Mesothelial cell of epicardium (in vitro differentiated cells): ENCODE results near the gene CMYA5. TPM values are rescaled to one million over a fixed set of nuclear protein-coding genes. Genes with fewer than 3 reads are reported as not detected.

Source experiments
- DNase-seq, 2 experiments: peaks; one replicate each; pipeline ENCODE4 v3.0.0; 2021; ENCODE audit warnings: low spot score in 2 of 2; ENCODE audit not compliant: unreplicated experiment in 2 of 2
- H3K27ac Mint-ChIP-seq: 2 replicates; pipeline ENCODE4 v1.8.0; 2021; ENCODE audit warnings: mixed read lengths
- H3K27me3 Mint-ChIP-seq: 2 replicates; pipeline ENCODE4 v1.8.0; 2021; ENCODE audit warnings: low read depth, mixed read lengths
- H3K36me3 Mint-ChIP-seq: 2 replicates; pipeline ENCODE4 v1.8.0; 2021; ENCODE audit warnings: mixed read lengths
- H3K4me1 Mint-ChIP-seq: 2 replicates; pipeline ENCODE4 v1.8.0; 2021; ENCODE audit warnings: mixed read lengths
- H3K4me3 Mint-ChIP-seq: 2 replicates; pipeline ENCODE4 v1.8.0; 2021; ENCODE audit warnings: mild to moderate bottlenecking, moderate library complexity, mixed read lengths
- H3K9me3 Mint-ChIP-seq: 2 replicates; pipeline ENCODE4 v1.8.0; 2021; ENCODE audit warnings: mixed read lengths
- total RNA-seq: library from RNA; stranded (reverse); gene quantifications from 3 replicates; pipeline ENCODE4 v1.2.1, GENCODE V29; 2021
- TF ChIP-seq, protein P1 (sequence below): fragments of 200-600 bp; sonication (generic); IDR thresholded peaks from one replicate; pipeline ENCODE4 v1.5.0; 2021; ENCODE audit warnings: antibody characterized with exemption; ENCODE audit not compliant: unreplicated experiment

The CMYA5 gene
- total RNA-seq, 1 donor from 2014 or later, result 6.5 TPM

DNA sequence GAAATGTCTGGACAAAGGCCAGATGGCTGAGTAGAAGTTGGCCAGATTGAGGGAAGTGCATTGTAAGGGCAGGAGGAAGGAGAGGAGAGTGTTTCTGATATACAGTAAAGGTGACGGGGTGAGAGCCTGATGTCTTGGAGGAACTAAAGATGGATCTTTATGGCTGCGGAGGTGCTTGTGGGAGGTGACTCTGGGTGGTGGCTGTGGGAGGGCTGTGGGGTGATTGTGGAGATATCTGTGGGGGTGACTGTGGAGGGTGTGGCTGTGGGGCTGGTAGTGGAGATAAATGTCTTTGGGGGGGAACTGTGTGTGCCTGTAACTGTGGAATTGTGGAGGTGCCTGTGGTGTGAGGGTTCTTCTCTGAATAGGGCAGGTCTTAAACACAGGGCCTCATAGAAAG is 121.4 kb downstream of the CMYA5 start:
- Mint-ChIP-seq H3K4me1 (peaks cover 6% of the 10 kb centered on the region), H3K27me3 (peaks cover 19% of the 10 kb centered on the region), H3K9me3 (no peaks in the 10 kb centered on the region), H3K27ac (no peak overlapping the region), H3K4me3 (no peak overlapping the region), H3K36me3 (no peaks in the 10 kb centered on the region)
- TF ChIP-seq, protein P1, sequence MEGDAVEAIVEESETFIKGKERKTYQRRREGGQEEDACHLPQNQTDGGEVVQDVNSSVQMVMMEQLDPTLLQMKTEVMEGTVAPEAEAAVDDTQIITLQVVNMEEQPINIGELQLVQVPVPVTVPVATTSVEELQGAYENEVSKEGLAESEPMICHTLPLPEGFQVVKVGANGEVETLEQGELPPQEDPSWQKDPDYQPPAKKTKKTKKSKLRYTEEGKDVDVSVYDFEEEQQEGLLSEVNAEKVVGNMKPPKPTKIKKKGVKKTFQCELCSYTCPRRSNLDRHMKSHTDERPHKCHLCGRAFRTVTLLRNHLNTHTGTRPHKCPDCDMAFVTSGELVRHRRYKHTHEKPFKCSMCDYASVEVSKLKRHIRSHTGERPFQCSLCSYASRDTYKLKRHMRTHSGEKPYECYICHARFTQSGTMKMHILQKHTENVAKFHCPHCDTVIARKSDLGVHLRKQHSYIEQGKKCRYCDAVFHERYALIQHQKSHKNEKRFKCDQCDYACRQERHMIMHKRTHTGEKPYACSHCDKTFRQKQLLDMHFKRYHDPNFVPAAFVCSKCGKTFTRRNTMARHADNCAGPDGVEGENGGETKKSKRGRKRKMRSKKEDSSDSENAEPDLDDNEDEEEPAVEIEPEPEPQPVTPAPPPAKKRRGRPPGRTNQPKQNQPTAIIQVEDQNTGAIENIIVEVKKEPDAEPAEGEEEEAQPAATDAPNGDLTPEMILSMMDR, result no peak
- DNase-seq, result no peak

DNA sequence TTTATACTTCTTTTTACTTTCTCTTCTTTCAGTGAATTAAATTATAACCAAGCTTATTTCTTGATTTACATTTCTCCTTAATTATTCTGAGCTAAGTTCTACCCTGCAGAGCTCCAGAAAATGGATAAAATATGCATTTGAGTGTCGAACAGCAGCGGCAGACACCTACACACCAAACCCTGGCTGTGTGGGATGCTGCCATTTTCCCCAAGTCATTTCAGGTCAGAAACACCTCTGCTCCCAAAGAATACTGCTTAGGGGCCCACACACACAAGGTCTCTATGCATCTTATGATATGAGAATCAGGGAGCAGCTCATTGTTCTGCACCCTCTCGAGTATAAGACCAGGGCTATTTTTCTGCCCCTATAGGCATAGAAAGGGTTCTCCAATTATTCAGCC is 122.3 kb downstream of the CMYA5 start:
- TF ChIP-seq, protein P1, result no peak
- Mint-ChIP-seq H3K4me1 (peaks cover 4% of the 10 kb centered on the region), H3K27ac (no peak overlapping the region), H3K9me3 (no peaks in the 10 kb centered on the region), H3K27me3 (peaks cover 24% of the 10 kb centered on the region), H3K4me3 (no peak overlapping the region), H3K36me3 (no peaks in the 10 kb centered on the region)
- no peak for DNase-seq

DNA sequence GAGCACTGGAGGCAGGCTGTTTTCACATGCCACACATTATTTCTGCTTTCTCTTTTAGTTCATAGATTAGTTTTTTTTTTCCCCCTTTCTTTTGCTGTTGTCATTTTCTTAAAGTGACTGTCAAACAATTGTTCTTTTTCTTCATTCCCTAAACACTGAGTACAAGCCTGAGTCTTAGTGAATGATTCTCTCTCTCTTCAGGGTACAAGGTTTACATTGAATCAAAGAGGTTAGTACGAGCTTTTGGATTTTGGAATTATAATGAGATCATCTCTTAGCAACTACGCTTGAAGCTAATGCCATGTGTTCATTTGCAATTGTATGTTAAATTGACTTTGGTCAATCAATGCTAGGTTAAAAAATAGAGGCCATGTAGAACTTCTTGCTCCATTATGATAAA is 125.1 kb downstream of the CMYA5 start:
- no peak for DNase-seq
- no peaks in the 10 kb centered on the region for H3K4me1 Mint-ChIP-seq
- peaks cover 11% of the 10 kb centered on the region for H3K9me3 Mint-ChIP-seq
- H3K27me3 Mint-ChIP-seq, result peaks cover 25% of the 10 kb centered on the region
- H3K27ac Mint-ChIP-seq, result no peak overlapping the region
- no peaks in the 10 kb centered on the region for H3K36me3 Mint-ChIP-seq
- H3K4me3 Mint-ChIP-seq, result no peak overlapping the region
- TF ChIP-seq, protein P1, result no peak

GRCh38 chr5:79816014-79816413 is 126.4 kb downstream of the CMYA5 start:
- no peak for DNase-seq
- no peaks in the 10 kb centered on the region for H3K36me3 Mint-ChIP-seq
- TF ChIP-seq, protein P1, result no peak
- H3K27ac Mint-ChIP-seq, result no peak overlapping the region
- peaks cover 25% of the 10 kb centered on the region for H3K27me3 Mint-ChIP-seq
- H3K4me1 Mint-ChIP-seq, result no peaks in the 10 kb centered on the region
- H3K4me3 Mint-ChIP-seq, result no peak overlapping the region
- H3K9me3 Mint-ChIP-seq, result peaks cover 17% of the 10 kb centered on the region

DNA sequence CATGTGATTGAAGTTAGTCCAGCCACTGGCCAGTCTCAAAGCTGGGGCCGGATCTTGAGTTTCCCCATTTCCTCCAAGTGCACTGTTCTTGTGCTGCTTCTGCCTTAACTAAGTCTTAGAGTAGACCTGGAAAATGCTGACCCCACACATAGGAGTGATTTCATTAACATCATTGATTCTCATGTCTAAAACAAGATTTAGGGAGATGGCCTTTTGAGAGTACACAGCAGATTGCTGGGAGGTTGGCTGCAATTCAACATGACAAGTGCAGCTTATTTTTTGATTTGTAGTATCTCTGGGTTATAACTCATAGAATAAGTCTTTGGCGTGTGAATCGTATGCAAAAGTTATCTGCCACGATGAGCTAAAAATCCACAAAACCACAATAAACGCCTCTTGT is 131.0 kb downstream of the CMYA5 start:
- H3K27me3 Mint-ChIP-seq, result peaks cover 18% of the 10 kb centered on the region
- no peak for DNase-seq
- H3K4me3 Mint-ChIP-seq, result no peak overlapping the region
- TF ChIP-seq, protein P1, result no peak
- no peak overlapping the region for H3K27ac Mint-ChIP-seq
- H3K4me1 Mint-ChIP-seq, result no peaks in the 10 kb centered on the region
- H3K9me3 Mint-ChIP-seq, result peaks cover 22% of the 10 kb centered on the region
- H3K36me3 Mint-ChIP-seq, result no peaks in the 10 kb centered on the region

GRCh38 chr5:79824444-79824843 is 134.8 kb downstream of the CMYA5 start:
- no peak overlapping the region for H3K4me3 Mint-ChIP-seq
- peaks cover 13% of the 10 kb centered on the region for H3K27me3 Mint-ChIP-seq
- H3K27ac Mint-ChIP-seq, result no peak overlapping the region
- no peaks in the 10 kb centered on the region for H3K4me1 Mint-ChIP-seq
- no peak for DNase-seq
- peaks cover 11% of the 10 kb centered on the region for H3K9me3 Mint-ChIP-seq
- TF ChIP-seq, protein P1, result no peak
- H3K36me3 Mint-ChIP-seq, result no peaks in the 10 kb centered on the region
